Kidney tubule cell (primary cell): ENCODE data around the gene NRIP1.

ENCODE experiments used
- DNase-seq: peaks from one replicate; pipeline ENCODE4 v3.0.0-alpha.2; 2018; ENCODE audit warnings: low spot score

The NRIP1 gene, protein sequence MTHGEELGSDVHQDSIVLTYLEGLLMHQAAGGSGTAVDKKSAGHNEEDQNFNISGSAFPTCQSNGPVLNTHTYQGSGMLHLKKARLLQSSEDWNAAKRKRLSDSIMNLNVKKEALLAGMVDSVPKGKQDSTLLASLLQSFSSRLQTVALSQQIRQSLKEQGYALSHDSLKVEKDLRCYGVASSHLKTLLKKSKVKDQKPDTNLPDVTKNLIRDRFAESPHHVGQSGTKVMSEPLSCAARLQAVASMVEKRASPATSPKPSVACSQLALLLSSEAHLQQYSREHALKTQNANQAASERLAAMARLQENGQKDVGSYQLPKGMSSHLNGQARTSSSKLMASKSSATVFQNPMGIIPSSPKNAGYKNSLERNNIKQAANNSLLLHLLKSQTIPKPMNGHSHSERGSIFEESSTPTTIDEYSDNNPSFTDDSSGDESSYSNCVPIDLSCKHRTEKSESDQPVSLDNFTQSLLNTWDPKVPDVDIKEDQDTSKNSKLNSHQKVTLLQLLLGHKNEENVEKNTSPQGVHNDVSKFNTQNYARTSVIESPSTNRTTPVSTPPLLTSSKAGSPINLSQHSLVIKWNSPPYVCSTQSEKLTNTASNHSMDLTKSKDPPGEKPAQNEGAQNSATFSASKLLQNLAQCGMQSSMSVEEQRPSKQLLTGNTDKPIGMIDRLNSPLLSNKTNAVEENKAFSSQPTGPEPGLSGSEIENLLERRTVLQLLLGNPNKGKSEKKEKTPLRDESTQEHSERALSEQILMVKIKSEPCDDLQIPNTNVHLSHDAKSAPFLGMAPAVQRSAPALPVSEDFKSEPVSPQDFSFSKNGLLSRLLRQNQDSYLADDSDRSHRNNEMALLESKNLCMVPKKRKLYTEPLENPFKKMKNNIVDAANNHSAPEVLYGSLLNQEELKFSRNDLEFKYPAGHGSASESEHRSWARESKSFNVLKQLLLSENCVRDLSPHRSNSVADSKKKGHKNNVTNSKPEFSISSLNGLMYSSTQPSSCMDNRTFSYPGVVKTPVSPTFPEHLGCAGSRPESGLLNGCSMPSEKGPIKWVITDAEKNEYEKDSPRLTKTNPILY (N-terminal part only)

DNA sequence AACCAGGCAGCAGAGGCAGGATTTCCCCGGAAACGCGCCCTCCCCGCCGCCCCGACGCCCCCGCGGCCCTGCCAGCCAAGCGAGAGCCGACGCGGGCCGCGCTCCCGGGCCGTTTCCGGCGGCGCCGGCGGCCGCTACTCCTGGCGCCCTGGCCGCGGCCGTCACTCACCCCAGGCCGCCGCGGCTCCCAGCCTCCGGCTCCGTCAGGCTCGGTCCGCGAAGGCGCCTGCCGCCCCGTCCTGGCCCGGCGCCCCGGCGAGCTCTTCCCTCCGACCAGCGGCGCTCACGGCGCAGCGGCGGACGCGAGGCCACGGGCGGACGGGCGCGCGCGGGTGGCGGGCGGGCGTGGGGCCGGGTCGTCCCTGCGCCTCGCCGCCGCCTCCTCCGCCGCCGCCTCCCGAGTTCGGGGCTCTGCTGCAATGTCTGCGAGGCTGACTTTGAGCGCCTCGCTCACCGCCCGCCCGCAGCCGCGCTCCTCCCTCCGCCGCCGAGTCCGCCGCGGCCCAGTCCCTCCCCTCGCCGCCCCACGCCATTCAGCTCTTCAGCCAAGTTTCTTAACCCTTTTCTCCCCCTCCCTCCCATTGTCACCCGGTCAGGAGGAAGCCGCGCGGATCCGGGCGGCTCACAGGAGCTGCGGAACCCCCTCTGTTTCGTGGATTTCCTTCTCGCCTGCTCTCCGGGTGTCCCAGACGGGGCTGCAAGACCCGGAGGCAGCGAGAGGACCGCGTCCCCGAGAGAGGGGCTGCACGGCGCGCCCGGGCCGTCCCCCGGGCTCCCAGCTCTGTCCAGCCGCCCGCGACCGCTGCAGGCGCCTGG is at the start of gene NRIP1:
Gene NRIP1 (minus strand): TSS at position 425 of the 816 bp plus-strand sequence. CDS start 96,808 bp downstream, outside the sequence.
- peak; percentile 93 for DNase-seq

DNA sequence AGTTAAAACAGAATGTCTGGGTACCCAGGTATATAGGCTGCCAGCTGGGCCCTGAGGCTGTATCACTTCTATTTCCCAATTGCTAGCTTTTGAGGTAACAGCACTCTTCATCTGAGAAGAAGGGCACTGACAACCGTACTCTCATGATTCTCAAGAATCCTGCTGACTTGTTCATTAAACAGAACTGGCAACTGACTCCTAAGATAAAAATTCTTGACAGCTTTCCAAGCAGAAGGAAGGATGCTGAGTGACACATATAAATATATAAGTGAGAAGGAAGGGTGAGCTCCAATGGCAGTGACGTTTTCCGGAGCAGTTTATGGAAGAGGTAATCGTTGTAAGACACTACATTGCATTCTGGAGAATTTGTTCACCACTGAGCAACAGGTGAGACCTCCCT is 48.1 kb upstream of the NRIP1 start:
- DNase-seq = peak; percentile 16

DNA sequence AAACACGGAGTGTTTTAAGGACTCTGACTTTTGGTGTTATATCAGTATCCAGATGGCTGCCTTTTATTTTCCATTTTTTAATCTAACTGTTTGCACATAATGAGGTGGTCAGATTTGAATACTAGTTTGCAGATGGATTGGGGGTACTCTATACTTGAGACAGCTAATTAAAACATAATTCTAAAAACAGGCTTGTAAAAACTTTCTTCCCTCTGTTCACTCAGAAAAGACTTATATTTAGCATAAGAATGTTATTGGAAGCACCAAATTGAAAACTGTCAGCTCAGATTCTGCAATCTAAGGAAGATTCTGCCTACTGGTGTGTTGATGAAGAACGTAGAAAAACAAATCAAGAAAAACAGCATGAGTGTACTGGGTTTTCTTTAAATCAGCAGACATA is 44.0 kb upstream of the NRIP1 start:
- DNase-seq = no peak

DNA sequence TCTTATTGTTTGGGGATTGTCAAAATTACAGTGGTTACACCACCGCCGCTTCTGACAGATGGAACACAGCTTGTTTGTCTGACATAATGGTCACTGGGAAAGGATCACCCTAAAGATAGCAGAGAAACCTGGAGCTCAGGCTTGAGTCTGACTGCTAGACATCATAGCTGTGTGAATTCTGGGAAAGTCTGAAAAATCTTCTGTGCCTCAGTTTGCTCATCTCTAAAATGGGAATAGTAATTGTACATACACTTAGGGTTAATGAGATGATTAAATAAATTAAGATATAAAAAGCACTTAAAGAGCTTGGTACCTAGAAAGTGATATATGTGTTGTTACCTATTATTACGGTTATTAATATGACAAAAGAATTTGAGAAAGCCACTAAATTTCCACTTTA is 39.7 kb upstream of the NRIP1 start:
- no peak for DNase-seq

DNA sequence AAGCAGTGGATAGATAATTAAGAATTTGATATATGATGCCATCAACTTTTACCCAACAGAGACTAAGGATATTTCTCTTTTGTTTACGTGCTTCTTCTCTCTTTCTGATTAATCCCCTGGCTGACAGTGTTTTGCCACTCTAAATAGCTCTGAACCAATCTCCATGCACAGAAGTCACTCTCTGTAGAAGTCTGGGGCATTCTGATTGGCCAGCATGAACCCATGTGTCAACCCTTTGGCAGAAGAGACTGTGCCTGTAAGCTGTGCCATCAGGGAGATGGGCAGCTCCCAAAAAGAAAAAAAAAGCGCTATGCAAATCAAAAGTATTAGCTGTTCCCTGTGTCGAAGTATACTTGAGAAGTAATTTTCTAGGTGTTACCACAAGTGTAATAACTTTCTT is 34.1 kb upstream of the NRIP1 start:
- no peak for DNase-seq

DNA sequence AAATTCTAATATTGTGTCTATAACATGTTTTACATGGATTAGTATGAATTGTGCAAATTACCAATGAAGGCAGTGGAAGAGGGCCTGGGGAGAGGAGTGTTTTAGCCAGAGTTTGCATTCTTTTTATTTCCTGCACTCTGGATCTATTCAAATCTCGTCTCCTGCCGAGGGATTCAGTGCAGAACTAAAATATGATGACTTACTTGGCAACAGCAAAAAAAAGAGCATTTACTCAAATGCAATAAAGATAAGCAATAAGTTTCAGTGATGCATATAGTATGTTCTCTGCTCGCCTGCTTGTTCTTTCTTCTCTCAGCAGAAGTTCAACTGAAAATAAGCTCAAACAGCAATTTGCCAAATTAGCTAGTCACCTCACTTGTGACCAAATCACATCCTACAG is 33.4 kb upstream of the NRIP1 start:
- DNase-seq = no peak

DNA sequence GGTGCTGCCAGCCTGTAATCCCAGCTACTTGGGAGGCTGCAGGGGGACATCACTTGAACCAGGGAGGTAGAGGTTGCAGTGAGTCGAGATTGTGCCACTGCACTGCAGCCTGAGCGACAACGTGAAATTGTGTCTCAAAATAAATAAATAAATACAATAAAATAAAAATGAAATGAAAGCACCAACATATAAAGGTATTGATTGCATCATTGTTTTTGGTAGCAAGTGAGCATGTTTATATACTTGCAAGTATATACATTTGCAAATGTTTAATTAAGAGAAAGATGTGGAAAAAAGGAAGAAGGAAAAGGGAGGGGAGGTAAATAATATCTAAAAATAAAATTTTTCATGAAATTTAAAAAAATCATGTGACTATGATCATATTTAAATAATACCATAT is 32.8 kb upstream of the NRIP1 start:
- no peak for DNase-seq

DNA sequence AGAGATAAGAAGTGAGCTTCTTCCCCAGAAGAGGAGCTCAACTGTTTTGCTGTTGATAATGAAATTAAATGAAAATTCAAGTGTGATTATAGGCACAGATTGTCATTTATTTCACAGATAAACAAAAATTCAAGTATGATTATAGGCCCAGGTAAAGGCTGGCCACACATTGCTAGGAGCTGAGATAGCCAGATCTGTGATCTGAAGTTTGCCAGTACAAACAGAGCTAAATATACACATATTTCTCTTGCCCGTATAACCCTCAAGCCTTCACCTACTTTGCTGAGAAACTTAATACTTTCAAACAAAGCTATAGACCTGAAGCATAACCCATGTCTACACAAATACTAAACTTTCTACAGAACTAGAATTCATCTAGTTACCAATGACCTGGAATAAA is 31.3 kb upstream of the NRIP1 start:
- DNase-seq = no peak

DNA sequence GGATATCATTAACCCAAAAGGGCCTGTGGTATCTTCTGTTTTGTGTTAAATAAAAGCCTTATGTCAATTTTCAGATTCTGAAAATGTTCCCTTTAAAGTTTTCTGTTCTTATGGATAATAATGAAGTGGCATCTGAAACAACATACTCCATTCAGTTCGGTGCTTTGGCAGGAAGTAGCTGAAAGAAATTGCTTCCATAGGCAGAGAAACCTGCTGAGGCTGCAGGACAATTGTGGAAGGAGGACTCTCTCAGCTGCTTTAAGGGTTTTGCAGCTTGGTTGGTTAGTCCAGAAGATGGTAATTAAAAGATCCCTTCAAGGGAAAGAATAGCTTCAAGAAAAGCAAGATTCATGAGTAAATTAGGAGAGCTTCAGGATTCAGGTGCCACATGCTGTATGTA is 30.5 kb upstream of the NRIP1 start:
- DNase-seq = no peak

DNA sequence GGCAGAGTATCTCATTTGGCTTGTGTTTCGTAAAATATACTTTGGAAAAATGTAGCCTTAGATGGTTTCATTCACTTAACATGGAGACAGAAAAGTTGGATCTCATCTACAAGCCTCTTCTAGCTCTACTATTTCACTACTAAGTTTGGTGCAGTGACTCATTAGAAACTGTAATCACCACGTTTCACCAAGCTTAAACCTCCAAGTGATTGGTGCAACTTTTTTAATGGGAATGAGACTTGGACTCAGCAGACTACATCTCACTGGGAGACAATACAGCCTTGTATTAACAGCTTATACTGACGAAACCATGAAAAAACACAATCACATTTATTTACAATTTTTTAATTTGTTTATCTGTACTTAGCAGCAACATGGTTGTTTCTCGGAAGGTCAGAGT is 29.9 kb upstream of the NRIP1 start:
- DNase-seq = no peak

DNA sequence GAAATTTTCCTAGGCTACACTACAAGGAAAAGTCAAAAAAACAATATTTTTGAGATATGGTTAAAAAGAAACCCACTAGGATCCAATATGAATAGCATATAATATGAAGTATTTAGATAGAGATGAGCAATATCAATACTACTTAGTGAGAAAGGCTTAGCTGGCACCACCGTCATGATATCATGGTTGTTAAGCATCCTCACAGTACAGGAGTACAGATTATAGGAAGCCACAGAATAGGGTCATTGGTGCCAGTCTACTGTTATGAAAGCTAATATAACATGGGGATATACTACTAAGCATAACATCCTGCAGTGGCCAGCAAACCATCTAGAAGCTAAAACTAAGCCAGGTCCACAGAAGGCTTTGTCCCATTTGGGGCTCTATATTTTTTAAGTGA is 28.4 kb upstream of the NRIP1 start:
- no peak for DNase-seq

DNA sequence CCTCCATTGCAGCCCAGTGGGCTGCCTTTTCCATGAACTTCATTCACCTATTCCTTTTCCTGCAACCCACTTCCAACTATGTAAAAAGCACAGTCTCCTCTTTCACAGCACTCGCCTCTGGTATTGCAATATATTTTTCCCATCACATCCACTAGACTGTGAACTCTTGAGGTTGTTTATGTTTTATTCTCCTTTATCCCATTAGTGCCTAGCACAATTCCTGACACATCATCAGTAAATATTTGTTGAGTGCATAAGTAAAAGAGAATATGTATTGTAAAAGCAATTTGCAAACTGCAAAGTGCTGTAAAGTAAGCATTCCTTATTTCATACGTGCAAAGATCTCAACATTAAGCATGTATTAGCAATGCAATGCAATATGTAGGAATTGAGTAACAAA is 27.9 kb upstream of the NRIP1 start:
- no peak for DNase-seq

DNA sequence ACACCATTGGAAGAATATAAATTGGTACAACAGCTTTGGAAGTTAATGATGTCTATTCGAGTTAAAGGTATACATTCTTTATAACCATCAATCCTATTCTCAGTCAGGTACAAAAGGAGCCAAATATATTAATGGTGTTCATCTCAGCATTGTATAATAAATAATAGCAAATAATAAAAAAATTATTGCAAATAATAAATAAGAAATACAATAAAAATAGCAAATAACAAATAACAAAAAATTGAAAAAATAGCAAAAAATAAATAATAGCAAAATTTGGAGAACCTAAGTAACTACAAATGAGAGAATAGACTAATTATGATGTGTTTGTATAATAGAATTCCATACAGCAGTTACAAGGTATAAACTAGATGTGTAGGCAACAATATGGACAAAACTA is 25.6 kb upstream of the NRIP1 start:
- DNase-seq = no peak

DNA sequence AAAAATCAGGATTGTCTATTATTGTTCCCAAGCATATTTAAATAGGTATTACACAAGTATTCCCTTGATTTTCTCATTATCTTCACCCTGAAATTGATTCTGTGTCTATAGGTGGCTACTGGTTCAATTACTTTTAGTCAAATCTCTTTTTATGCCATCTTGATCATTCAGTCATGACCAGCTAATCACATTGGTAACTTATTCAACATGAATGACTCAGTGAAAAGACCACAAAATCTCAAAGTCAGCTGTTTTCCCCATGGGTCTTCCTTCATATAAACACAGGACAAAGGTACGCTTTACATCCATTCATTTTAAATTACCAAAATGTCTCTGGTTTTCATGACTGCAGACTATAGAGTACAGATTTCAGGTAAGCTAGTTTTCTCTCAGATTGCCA is 23.7 kb upstream of the NRIP1 start:
- peak; percentile 47 for DNase-seq

DNA sequence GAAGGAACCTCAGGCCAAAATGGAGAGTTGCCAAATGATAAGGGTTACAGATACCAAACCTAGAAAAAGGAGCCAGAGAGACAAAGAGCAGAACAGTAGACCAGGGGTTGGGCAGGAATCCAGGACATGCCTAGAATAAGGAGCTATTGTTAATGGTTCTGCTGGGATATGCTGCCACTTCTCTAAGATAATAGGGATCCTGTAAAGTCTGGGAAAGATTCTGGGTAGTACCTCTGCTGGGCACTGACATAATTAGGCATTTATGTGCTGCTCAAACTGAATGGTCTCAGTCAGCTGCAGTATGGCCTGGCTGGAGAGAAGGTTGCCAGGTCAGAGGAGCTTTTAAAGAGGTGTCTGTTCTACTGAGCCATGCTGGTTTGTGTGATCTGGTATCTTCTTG is 19.9 kb upstream of the NRIP1 start:
- DNase-seq = no peak

DNA sequence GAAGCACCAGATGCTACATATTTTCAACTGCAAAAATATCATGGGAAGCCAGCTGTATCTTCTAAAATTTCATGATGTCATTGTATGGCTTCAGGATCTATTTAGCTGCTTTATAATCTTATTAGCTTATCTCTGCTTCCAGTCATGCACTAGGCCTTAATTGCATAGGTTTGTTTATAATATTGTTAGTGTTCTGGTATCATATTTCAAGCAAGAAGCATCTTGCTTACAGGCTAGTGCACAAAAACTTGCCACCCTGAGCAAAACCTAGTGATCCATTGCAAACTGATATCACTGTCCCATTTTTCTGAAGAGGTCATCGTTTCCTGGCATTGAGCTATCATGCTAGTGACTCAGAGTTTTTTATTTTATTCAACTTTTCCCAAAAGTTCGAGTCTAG is 15.7 kb upstream of the NRIP1 start:
- DNase-seq = peak; percentile 20

DNA sequence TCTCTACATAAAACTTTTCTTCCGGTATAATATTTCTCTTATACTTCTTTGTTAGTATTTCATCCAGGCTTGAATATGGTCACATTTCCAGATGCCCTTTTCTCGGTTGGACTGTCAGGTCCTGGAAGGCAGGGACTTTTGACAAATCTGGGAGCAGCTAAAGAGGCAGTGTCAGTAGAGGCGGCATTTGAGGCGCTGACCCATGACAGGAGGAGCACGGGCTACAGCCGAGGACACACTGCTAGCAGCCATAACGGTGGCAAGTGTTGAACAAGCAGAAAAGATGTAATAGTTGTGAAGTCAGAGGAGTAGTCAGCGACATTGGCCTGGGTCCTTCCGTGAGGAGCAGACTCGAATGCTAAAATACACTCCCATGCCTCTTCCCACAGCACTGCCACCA is 14.5 kb upstream of the NRIP1 start:
- no peak for DNase-seq

DNA sequence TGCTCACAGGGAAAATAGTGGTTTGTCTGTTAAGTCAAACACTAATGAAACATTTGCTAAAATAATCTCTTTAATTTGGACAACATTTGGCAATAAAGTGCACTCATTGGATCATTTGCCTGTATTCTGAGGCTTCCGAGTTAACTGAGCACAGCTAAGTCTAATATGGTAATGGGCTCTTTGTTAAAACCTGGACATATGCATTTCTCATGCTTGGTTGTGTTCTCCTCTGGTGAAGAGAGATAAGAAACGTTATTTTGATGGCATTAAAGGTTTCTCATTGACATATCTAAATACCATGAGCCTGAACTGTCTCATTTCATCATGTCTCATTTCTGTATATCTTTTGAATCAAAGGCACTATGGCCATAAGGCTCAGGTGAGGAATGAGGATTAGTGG is 13.4 kb upstream of the NRIP1 start:
- DNase-seq = no peak

DNA sequence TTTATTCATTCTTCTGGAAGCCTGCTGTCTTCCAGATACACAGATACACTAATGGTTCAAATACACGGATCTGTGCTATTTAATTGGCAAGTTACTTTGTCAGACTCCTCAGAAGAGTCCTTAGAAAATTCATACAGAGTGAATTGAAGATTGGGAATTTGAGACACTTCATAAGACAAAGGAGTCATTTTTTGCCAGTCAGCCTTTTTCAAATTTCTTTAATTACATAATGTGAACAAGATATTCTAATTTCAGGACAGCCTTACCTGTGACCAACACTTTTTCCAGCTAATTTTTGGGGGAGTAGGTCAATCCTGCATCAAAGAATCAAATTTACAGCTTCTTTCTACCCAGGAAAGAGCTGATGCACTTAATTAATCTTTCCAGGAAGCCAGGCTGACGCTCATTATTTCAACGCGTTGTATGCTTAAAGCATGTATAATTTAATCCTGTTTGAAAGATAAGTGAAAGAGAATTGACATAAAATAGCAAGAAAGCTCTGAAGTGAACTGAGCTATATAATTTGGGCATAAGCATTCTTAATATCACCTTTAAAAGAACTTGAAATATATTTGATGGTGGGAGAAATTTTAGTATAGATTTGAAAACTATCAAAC is 12.8 kb upstream of the NRIP1 start:
- DNase-seq = no peak

DNA sequence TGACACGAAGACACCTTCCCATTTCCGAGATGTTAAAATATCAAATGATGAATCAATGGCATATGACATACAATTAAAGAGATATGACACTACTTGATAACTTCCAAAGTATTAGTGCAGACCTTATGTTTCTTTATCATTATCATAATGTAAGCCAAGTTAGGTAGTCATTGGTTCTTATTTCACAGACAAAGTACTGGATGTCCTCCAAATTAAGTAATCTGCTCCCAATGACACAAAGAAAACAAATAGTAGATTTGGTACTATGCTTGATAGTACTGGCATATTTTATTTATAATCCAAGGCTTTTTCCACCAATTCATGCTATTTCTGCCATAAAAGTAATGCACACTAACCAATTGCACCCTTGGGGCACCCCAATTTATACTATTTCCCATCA is 11.9 kb upstream of the NRIP1 start:
- DNase-seq = no peak

DNA sequence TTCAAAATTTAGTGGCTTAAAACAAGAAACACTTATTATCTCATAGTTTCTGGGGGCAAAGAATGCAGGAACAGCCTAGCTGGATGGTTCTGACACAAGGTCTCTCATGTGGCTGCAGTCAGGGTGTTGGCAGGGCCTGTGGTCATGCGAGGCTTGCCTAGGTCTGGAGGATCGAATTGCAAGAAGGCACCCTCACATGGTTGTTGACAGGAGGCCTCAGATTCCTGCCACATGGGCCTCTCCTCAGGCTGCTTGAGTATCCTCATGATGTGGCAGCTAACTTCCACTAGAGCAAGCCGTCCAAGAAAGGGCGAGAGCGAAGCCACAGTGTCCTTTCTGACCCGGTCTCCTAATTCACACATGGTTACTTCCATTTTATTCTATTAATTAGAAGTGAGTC is 6.2 kb upstream of the NRIP1 start:
- DNase-seq = no peak

DNA sequence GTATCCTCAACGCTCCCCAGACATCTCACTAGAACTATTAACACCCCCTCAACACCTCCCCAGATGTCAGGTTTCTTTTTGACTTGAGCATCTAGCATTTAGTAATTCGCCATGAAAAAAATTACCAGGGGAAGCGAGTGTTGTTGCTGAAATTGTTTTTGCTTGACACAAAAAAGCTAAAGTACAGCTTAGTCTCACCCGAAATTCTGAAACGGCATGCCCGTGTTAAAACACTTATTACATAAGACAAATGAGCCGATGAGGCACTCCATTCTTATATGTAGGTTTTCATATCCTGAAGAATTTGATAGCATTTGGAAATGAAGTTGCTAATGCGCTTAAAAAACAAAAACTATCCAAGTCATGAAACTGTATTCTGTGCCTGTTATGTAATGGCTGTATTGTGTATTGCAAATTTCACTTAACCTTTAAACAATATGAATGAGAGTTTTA is 1.3 kb upstream of the NRIP1 start:
- DNase-seq = peak; percentile 22
